ENCODE data around the gene ETFA.

Gene ETFA

GRCh38 chr15:76338486-76339304 is 27.4 kb upstream of the ETFA start:
- TF ChIP-seq, protein P1, sequence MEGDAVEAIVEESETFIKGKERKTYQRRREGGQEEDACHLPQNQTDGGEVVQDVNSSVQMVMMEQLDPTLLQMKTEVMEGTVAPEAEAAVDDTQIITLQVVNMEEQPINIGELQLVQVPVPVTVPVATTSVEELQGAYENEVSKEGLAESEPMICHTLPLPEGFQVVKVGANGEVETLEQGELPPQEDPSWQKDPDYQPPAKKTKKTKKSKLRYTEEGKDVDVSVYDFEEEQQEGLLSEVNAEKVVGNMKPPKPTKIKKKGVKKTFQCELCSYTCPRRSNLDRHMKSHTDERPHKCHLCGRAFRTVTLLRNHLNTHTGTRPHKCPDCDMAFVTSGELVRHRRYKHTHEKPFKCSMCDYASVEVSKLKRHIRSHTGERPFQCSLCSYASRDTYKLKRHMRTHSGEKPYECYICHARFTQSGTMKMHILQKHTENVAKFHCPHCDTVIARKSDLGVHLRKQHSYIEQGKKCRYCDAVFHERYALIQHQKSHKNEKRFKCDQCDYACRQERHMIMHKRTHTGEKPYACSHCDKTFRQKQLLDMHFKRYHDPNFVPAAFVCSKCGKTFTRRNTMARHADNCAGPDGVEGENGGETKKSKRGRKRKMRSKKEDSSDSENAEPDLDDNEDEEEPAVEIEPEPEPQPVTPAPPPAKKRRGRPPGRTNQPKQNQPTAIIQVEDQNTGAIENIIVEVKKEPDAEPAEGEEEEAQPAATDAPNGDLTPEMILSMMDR (IDR thresholded peaks at IDR 0.05; ENCODE audit: low read depth, low read length), result no peak
- TF ChIP-seq, protein P2, sequence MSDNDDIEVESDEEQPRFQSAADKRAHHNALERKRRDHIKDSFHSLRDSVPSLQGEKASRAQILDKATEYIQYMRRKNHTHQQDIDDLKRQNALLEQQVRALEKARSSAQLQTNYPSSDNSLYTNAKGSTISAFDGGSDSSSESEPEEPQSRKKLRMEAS (IDR thresholded peaks at IDR 0.05; ENCODE audit: low read depth, low read length), result 0 out of 2 replicates have a peak, but pooled peaks have one; percentile 2
- TF ChIP-seq MYC (IDR thresholded peaks at IDR 0.05; ENCODE audit: low read depth, low read length), result no peak
- TF ChIP-seq POLR2A (IDR thresholded peaks at IDR 0.05; ENCODE audit: extremely low read depth, insufficient read length), result no peak
- peak overlapping the region; percentile 77 for H3K4me3 ChIP-seq (ENCODE audit: low read depth, low read length)
- DNase-seq (ENCODE audit: low read depth), result peak; percentile 58

DNA sequence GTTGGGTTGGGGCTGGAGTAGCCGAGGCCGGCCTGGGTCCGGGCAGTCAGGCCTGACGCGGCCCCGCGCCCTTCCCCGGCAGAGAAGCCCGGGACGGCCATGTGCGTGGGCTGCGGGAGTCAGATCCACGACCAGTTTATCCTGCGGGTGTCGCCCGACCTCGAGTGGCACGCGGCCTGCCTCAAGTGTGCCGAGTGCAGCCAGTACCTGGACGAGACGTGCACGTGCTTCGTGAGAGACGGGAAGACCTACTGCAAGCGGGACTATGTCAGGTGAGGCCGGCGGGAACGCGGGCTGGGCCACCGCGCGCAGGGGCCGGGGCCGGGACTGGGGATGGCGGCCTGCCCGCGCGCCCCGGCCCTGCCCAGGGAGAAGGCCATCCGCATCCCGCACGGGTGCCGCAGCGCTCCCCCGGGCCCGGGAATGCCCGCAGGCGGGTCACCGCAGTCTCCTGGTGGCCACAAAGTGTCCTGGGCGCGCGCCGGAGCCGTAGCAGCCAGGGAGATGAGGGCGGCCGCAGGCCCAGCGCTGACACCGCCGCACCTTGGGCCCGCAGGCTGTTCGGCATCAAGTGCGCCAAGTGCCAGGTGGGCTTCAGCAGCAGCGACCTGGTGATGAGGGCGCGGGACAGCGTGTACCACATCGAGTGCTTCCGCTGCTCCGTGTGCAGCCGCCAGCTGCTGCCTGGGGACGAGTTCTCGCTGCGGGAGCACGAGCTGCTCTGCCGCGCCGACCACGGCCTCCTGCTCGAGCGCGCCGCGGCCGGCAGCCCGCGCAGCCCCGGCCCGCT is 26.6 kb upstream of the ETFA start:
- DNase-seq (ENCODE audit: low read depth), result peak; percentile 70
- peak overlapping the region; percentile 77 for H3K4me3 ChIP-seq (ENCODE audit: low read depth, low read length)

DNA sequence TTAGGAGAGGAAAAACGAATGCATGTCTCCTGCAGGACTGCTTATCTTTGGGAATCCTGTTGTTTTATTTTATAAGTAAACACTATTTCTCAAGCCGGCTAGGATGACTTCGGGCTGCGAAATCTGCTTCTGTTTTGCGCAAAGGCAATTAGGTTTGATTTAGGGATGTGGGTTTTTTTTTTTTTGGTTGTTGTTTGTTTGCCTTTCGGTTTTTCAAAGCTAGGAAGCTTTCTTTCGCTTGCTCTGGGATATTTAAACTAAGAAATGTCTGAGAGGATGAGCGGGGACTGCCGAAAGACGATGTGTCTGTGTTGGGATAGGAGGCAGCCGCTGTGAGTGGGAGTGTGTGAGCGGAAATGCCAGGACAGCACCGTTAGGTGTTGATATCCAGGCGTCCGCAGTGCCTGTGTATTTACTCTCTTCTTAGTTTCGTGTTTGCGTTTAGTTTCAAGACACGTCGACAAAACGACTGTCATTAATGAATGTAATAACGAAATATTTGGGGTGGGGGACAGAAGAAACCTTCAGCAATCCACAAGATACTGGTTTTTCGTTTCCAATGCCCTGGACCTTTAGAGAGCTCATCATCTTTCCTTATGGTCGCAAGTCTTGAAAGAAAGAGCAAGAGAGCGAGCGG is 25.9 kb upstream of the ETFA start:
- H3K4me3 ChIP-seq (ENCODE audit: low read depth, low read length), result peak overlapping the region; percentile 77
- peak; percentile 84 for DNase-seq (ENCODE audit: low read depth)

More for the DNA sequence above, 26.6 kb upstream of the ETFA start:
- TF ChIP-seq, protein P1 (IDR thresholded peaks at IDR 0.05; ENCODE audit: low read depth, low read length), result no peak
- TF ChIP-seq MYC (IDR thresholded peaks at IDR 0.05; ENCODE audit: low read depth, low read length), result peak; percentile 94
- TF ChIP-seq POLR2A (IDR thresholded peaks at IDR 0.05; ENCODE audit: extremely low read depth, insufficient read length), result peak; percentile 13
- TF ChIP-seq, protein P2 (IDR thresholded peaks at IDR 0.05; ENCODE audit: low read depth, low read length), result peak; percentile 95

GRCh38 chr15:76336254-76337058 is 25.2 kb upstream of the ETFA start, which contains the start of gene ISL2:
Gene ISL2 (plus strand): TSS chr15:76336773. CDS start chr15:76336884, 111 bp downstream.
- peak; percentile 99 for DNase-seq (ENCODE audit: low read depth)
- TF ChIP-seq POLR2A (IDR thresholded peaks at IDR 0.05; ENCODE audit: extremely low read depth, insufficient read length) (peak; percentile 90), MYC (IDR thresholded peaks at IDR 0.05; ENCODE audit: low read depth, low read length) (peak; percentile 76)
- TF ChIP-seq, protein P2 (IDR thresholded peaks at IDR 0.05; ENCODE audit: low read depth, low read length), result peak; percentile 58; the same call in 1 of the 2 replicates
- TF ChIP-seq, protein P1 (IDR thresholded peaks at IDR 0.05; ENCODE audit: low read depth, low read length), result no peak
- H3K4me3 ChIP-seq (ENCODE audit: low read depth, low read length), result peak within 1 kb of the TSS; percentile 77

More for the DNA sequence above, 25.9 kb upstream of the ETFA start:
- TF ChIP-seq POLR2A (IDR thresholded peaks at IDR 0.05; ENCODE audit: extremely low read depth, insufficient read length) (no peak), MYC (IDR thresholded peaks at IDR 0.05; ENCODE audit: low read depth, low read length) (no peak)
- TF ChIP-seq, protein P2 (IDR thresholded peaks at IDR 0.05; ENCODE audit: low read depth, low read length), result no peak
- TF ChIP-seq, protein P1 (IDR thresholded peaks at IDR 0.05; ENCODE audit: low read depth, low read length), result no peak
